ENCODE results near the gene SWAP70.

Gene SWAP70

DNA sequence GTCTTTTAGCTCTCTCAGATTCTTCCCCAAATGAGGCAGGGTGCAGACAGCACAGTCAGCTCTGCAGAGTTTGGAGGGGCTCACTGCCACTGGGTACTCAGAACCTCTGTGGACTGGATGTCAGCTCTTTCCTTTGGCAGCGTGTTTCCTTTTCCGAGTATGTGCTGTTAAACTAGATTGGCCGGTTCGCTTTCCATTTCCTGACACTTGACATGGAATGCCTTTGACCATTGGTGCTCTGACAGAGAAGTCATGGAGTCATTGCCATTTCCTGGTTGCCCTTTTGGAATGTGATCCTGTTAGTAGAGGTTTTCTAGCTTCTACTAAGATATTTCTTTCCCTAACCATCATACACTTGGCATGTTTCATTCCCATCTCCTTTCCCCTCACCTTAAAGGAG lies 86.7 kb downstream of the SWAP70 start:
- Histone ChIP-seq H3K4me1 (no peaks in the 10 kb centered on the region), H3K4me3 (ENCODE audit: low read depth, low read length) (no peak overlapping the region), H3K27me3 (no peaks in the 10 kb centered on the region), H3K36me3 (no peaks in the 10 kb centered on the region), H3K9me3 (no peaks in the 10 kb centered on the region)
- no peak for DNase-seq
- TF ChIP-seq, protein P1, sequence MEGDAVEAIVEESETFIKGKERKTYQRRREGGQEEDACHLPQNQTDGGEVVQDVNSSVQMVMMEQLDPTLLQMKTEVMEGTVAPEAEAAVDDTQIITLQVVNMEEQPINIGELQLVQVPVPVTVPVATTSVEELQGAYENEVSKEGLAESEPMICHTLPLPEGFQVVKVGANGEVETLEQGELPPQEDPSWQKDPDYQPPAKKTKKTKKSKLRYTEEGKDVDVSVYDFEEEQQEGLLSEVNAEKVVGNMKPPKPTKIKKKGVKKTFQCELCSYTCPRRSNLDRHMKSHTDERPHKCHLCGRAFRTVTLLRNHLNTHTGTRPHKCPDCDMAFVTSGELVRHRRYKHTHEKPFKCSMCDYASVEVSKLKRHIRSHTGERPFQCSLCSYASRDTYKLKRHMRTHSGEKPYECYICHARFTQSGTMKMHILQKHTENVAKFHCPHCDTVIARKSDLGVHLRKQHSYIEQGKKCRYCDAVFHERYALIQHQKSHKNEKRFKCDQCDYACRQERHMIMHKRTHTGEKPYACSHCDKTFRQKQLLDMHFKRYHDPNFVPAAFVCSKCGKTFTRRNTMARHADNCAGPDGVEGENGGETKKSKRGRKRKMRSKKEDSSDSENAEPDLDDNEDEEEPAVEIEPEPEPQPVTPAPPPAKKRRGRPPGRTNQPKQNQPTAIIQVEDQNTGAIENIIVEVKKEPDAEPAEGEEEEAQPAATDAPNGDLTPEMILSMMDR (IDR thresholded peaks at IDR 0.05; ENCODE audit: low read depth, low read length), result no peak

DNA sequence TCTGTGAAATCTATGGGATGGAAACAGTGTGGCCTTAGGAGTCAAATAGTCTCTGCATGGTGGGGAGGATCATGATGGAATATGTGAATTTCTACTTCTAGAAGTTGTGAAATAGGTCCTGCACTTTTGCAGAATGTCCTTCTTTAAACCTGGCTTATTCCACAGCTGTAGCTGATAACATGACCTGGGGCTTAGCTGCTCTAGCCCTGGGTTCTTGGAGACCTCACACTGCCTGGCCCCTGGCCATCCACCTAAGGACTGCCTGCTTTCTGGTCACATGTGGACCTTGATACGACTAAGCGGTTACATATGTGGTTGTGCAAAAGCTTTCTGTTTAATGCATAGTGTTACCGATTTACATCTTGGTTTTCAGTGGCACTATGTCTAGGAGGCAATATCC lies 88.2 kb downstream of the SWAP70 start:
- Histone ChIP-seq H3K4me1 (no peaks in the 10 kb centered on the region), H3K36me3 (no peaks in the 10 kb centered on the region), H3K27me3 (no peaks in the 10 kb centered on the region), H3K9me3 (no peaks in the 10 kb centered on the region), H3K4me3 (ENCODE audit: low read depth, low read length) (no peak overlapping the region)
- no peak for DNase-seq
- TF ChIP-seq, protein P1 (IDR thresholded peaks at IDR 0.05; ENCODE audit: low read depth, low read length), result no peak

DNA sequence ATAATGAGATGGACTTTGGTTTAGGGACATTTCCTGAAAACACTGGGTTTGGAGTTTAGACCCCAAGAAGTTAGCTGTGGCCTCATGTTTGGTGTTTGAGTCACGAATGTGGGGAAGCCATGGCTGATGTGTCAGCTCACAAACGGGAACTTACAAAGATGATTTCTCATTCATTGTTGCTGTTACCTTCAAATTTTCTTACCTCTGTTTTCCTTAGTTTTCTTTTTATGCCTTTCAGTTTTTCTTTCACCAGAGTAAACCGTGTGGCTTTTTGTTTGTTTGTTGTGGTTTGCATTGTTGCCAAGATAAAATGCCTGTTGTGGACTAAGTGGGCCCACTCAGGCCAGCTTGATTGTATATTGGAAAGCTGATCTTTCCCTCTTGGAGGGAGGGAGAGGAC lies 89.1 kb downstream of the SWAP70 start:
- no peaks in the 10 kb centered on the region for H3K4me1 ChIP-seq
- H3K36me3 ChIP-seq, result no peaks in the 10 kb centered on the region
- DNase-seq, result no peak
- H3K4me3 ChIP-seq (ENCODE audit: low read depth, low read length), result no peak overlapping the region
- TF ChIP-seq, protein P1 (IDR thresholded peaks at IDR 0.05; ENCODE audit: low read depth, low read length), result no peak
- no peaks in the 10 kb centered on the region for H3K27me3 ChIP-seq
- H3K9me3 ChIP-seq, result no peaks in the 10 kb centered on the region

DNA sequence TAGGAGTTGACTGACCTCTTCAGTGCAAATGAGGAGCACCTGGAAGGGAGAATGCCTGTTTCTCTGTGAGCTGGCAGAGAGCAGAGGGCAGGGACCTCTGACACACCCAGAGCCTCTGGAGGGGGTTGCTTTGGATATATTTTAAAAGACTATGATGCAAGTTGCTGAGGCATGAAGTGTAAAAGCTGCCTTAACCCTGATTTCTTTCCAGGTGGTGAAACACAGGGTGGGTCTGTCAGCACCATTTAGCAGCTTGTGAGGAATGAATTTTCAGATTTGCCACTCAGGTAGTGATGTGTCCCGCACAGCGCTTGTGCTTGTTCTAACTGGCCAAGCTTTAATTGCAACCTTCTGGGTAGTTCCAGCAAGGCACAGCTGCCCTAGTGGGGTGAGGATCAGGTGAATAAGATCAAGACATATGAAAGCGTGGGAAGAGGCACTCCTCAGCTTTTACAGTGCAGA lies 90.2 kb downstream of the SWAP70 start:
- H3K4me1 ChIP-seq, result peaks cover 1% of the 10 kb centered on the region
- TF ChIP-seq, protein P1 (IDR thresholded peaks at IDR 0.05; ENCODE audit: low read depth, low read length), result no peak
- H3K4me3 ChIP-seq (ENCODE audit: low read depth, low read length), result no peak overlapping the region
- no peaks in the 10 kb centered on the region for H3K36me3 ChIP-seq
- no peaks in the 10 kb centered on the region for H3K9me3 ChIP-seq
- DNase-seq, result no peak
- H3K27me3 ChIP-seq, result no peaks in the 10 kb centered on the region

DNA sequence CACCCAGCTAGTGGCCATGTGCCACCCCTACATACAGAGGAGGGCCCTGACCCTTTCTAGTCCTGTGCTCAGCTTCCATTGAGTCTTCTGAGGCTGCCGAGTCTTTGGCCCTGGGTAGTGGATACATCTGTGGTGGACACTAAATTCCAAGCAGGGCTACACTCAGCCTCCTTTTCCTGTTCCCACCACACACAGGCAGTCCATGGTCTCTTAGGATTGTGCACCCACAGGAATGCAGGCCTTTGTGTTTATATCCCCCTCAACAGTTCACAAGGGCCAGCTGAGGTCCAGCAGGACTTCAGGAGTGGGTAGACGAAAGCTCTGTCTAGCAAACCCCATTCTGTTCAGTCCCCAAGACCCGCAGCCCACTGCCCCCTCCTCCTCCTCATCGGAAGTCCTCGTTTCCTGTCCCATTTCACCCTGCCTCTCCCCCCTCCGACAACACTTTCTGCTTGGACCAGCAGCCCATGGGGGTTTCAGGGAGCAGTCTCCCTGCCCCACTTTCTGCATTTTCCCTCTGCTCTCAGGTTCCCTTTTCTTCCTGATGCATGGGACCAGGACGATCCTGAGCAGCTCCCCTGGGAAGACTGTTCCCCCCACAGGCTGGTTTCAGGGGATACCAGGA lies 91.8 kb downstream of the SWAP70 start:
- DNase-seq, result no peak
- TF ChIP-seq, protein P1 (IDR thresholded peaks at IDR 0.05; ENCODE audit: low read depth, low read length), result no peak
- Histone ChIP-seq H3K9me3 (no peaks in the 10 kb centered on the region), H3K36me3 (no peaks in the 10 kb centered on the region), H3K4me3 (ENCODE audit: low read depth, low read length) (no peak overlapping the region), H3K27me3 (no peaks in the 10 kb centered on the region), H3K4me1 (peaks cover 6% of the 10 kb centered on the region)

DNA sequence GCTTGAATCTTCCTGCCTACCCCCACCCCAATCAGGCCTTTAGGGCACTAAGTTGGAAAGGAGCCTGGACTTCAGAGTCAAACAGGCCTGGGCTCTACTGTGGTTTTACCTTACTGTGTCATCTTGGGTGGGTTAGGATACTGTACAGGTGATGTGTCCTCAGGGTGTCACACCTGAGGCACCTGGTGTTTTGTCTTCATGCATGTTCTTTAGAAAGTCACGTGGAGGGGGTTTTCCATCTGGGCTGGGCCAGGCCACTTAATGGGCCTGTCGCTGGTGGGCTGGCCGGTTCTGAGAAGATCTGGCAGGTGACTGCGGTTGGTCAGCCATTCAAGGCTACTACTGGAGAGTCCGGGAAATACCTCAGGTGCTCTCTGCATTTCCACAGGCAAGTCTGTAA lies 92.6 kb downstream of the SWAP70 start:
- H3K36me3 ChIP-seq, result no peaks in the 10 kb centered on the region
- peaks cover 6% of the 10 kb centered on the region for H3K4me1 ChIP-seq
- no peaks in the 10 kb centered on the region for H3K9me3 ChIP-seq
- no peak overlapping the region for H3K4me3 ChIP-seq (ENCODE audit: low read depth, low read length)
- DNase-seq, result no peak
- H3K27me3 ChIP-seq, result no peaks in the 10 kb centered on the region
- TF ChIP-seq, protein P1 (IDR thresholded peaks at IDR 0.05; ENCODE audit: low read depth, low read length), result no peak

All from BE2C (cell line).